HG03103 (cell line): ENCODE data around the gene PP2D1.
"Not testable (repeated sequence)": the region's sequence is repeated elsewhere in the genome, so short reads cannot be mapped to it uniquely, and the experiment has no call there.

Experiments
- ATAC-seq: cut with Tn5 transposase; IDR thresholded peaks from one replicate; pipeline ENCODE4 v1.9.1; 2021; ENCODE audit warnings: low read depth; ENCODE audit not compliant: unreplicated experiment

PP2D1 gene

GRCh38 chr3:20040548-20041196, 28.6 kb upstream of the PP2D1 start:
- peak; percentile 29 for ATAC-seq

DNA sequence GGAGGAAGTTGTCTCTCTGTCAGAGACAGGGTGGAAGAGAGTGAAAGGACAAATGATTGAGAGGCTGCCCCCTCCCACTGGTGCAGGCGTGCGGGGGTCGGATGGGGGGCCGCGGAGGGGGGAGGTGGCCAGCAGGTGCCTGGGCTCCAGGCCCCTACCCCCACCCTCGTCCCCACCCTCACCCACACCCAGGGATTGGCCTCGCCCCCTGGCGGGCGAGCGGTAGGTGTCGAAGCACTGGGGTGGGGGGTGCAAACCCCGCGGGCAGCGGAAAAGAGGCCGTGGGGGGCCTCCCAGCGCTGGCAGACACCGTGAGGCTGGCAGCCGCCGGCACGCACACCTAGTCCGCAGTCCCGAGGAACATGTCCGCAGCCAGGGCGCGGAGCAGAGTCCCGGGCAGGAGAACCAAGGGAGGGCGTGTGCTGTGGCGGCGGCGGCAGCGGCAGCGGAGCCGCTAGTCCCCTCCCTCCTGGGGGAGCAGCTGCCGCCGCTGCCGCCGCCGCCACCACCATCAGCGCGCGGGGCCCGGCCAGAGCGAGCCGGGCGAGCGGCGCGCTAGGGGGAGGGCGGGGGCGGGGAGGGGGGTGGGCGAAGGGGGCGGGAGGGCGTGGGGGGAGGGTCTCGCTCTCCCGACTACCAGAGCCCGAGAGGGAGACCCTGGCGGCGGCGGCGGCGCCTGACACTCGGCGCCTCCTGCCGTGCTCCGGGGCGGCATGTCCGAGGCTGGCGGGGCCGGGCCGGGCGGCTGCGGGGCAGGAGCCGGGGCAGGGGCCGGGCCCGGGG, 27.9 kb upstream of the PP2D1 start, which contains the start of gene KAT2B:
Gene KAT2B, plus strand, starts transcription at position 682 of the 783 bp plus-strand sequence. Its CDS starts 32 bp downstream, at position 714.
- ATAC-seq, result peak; percentile 43

GRCh38 chr3:20039466-20039764, 27.4 kb upstream of the PP2D1 start:
- ATAC-seq, result no peak

DNA sequence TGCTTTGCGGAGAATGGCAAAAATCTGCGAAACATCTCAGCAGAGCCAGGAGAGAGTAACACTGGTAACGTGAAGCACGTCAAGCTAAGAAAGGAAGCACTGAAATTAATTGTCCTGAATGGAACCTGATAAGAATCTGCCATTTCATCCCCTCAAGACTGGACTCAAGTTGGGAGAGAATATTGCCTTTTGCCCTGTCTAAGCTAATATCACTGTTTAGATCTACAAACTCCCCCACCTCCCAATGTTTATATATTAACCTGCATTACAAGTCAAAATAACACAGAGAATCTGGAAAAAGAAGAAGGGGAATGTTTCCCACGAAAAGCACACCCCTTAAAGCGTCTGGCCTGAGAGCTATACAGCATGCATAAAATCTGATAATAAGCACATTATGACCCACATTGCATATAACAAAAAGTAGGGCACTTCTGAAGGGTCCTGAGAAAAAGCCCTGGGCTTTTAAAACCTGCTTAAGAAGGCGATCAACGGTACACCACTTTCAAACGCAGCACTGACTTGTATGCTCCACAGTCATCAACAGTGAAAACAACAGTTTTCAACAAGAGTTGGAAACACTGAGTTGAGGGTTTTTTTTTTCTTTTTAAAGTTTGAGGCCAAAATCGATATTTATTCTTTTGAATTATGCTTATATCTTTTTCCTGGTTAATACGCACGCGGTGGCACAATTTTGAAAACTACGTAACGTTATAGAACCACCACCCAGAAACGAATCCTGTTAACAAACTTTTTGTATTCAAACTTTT, 26.8 kb upstream of the PP2D1 start:
- ATAC-seq, result no peak

GRCh38 chr3:20037255-20037996, 25.4 kb upstream of the PP2D1 start:
- ATAC-seq, result no peak

GRCh38 chr3:20035019-20035418, 23.0 kb upstream of the PP2D1 start:
- ATAC-seq, result no peak

- ATAC-seq, result not testable (repeated sequence)
Measured at GRCh38 chr3:20031939-20032338, 19.9 kb upstream of the PP2D1 start.

DNA sequence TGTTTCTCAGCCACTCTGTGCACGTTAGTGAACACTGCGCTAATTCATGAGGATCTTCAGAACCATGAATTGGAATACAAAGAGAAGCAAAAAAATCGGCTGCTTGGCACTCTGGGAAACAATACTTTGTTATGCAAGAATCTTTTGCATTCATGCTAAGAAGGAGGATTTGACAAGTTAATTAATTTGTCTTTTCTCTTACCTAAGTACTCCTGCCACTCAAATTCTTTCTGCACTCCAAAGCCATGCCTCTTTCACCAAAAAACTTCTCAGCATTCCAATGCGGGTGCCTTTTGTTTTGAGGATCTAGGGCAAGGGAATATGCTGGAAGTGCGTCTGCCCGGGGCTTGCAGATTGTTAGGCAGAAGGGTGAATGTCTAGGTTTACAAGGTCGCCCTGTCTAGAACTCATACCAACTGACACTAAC, 16.9 kb upstream of the PP2D1 start:
- ATAC-seq, result no peak

GRCh38 chr3:20027136-20027535, 15.1 kb upstream of the PP2D1 start:
- ATAC-seq, result no peak

- ATAC-seq, result no peak
Measured at GRCh38 chr3:20023623-20024405, 11.8 kb upstream of the PP2D1 start.

DNA sequence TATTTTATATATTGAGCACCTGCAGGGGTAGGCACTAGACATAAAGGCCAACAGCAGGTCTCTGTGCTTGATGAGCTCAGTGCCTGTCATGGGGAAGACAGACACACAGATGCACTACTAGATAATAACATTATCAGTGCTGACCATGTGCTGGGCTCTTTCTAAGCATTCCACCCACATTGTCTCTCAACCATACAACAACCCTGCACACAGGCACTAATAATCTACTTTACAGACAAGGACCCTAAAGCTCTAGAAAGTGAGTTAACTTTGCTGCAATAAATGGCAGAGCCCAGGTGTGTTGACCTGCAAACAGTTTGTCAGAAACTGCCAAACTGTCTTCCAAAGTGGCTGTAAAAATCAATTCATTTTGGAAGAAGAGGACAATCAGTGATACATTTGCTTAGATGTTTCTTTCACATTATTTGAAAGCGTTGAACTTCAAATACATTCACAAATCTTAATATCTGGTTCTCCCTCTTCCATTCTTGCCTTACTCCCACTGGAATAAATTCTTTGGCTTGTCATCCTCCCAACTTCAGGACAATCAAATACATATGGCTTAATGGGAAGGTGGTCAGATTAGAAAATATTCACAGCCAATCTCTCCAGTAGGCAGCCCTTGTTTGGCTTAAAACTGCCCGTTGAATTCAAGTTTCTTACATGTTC, 11.0 kb upstream of the PP2D1 start:
- ATAC-seq, result no peak

GRCh38 chr3:20016076-20016475, 4.0 kb upstream of the PP2D1 start:
- not testable (repeated sequence) for ATAC-seq

- ATAC-seq, result no peak
Measured at GRCh38 chr3:20015525-20015924, 3.5 kb upstream of the PP2D1 start.

- no peak for ATAC-seq
Measured at GRCh38 chr3:20013396-20013795, 1.3 kb upstream of the PP2D1 start.

DNA sequence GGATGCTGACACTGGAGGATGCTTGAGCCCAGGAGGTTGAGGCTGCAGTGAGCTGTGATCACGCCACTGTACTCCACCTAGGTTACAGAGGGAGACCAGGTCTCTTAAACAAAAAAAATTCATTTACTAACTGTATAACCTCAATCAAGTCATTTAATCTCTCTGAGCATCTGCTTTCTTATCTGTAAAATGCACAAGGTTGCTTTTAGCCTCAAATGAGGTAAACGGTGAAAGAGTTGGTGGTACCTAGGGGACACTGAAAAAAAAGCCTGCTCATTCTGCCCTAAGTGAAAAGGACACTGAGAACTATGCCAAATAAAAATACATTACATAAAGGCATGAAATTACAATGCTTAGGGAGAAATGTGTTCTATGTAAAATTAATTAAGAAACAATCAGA, 3.4 kb downstream of the PP2D1 start:
- no peak for ATAC-seq

DNA sequence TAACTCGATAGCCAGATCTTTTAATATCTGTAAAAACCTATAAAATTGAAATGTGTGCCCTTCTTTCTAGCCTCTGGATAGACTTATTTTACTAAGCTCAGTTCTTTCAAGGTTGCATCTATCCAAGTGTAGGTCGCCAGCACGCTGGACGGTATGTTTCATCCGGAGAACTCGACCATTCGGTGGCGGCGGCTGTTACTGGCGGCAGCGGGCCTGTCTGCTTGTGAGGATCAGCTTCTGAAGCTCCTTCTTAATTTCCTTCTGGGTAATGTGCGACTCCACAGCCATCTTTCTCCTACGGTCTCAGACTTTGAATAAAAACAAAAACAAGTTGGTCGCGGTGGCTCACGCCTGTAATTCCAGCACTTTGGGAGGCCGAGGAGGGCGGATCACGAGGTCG, 4.1 kb downstream of the PP2D1 start:
- no peak for ATAC-seq

GRCh38 chr3:20001932-20002331, 10.1 kb downstream of the PP2D1 start:
- ATAC-seq, result no peak

GRCh38 chr3:19997502-19997901, 14.6 kb downstream of the PP2D1 start:
- no peak for ATAC-seq

DNA sequence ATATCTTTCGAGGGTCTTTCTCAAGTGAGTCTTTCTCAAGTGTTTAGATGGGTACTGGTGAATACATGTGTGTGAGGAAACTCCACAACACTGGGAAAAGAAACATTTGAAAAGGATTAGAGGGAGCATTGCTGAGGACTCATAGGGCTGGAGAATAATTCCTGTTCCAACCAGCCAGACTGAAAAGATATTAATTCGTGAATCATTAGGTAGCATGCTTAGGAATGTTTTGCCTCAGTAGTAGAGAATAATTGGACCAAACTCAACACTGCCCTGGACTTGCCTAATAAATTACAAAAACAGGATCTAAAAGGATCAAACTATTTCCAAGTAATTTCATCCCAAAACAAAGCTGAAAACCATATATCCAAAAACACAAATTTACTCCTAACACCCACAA, 17.3 kb downstream of the PP2D1 start:
- no peak for ATAC-seq
